Cortex of kidney (tissue), 1 donor: ENCODE measurements around the gene CTNNA2.

Experiments used
- DNase-seq: peaks from one replicate; lab custom pipeline; 2025; lab: John Stamatoyannopoulos, UW

Gene CTNNA2

GRCh38 chr2:80403081-80403480 lies 890.2 kb downstream of the CTNNA2 start:
- DNase-seq: no peak

DNA sequence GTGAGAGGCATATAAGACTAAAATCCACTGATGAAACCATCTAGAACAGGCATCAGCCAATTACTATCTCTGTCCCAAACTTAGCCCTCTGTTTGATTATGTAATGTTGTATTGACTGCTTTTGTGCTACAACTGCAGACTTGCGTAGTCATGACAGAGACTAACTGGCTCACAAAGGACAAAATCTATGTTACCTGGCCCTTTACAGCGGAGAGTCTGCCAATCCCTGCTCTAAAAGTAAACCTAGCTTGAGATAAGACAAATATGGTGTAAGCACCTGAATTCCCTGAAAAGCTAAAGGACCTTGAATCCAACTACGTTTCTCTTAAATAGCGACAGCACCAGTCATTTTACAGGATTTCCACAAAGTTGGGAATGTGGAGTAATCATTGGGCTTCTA lies 894.5 kb downstream of the CTNNA2 start:
- DNase-seq: no peak

DNA sequence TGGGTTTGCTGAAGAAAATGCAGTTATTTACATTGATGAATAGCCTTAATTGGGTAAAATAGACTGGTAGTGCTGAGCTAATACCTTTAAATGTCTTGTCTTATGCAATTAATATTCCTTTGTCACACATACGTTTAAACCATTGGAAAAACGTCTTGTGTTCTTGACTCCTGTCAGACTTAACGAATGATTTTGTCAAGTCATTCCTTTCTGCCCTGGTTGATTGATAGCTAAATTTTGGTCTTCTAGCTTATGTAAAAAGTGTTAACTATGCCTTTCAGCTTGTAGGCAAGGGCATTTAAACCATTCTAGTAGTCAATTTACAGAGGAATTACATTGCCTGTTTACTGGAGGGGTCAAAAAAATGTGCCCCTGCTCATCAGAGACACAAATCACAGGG lies 897.5 kb downstream of the CTNNA2 start:
- DNase-seq: no peak

- DNase-seq: no peak
These were observed 900.3 kb downstream of the CTNNA2 start for GRCh38 chr2:80413136-80413535.

GRCh38 chr2:80417737-80418136 lies 904.9 kb downstream of the CTNNA2 start:
- no peak for DNase-seq

- no peak for DNase-seq
These were observed 907.8 kb downstream of the CTNNA2 start for GRCh38 chr2:80420530-80421208.

DNA sequence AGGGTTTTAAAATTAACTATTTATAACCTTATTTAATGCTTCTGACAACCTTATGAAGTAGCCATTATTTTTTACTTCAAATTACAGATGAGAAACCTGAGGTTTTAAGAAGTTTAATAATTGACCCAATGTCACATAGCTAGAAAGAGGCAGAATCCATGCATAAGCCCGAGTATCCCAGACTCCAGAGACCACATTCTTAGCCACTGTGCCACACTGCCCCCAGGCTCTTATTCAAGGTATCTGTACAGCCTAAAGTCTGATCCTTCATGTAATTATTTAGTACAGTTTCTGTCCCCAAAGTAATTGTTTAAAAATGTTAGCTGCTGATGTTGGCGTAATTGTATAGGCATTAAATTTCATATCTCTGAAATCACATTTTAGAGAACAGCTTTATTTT lies 916.4 kb downstream of the CTNNA2 start:
- DNase-seq: no peak

GRCh38 chr2:80437959-80438358 lies 925.1 kb downstream of the CTNNA2 start:
- no peak for DNase-seq

DNA sequence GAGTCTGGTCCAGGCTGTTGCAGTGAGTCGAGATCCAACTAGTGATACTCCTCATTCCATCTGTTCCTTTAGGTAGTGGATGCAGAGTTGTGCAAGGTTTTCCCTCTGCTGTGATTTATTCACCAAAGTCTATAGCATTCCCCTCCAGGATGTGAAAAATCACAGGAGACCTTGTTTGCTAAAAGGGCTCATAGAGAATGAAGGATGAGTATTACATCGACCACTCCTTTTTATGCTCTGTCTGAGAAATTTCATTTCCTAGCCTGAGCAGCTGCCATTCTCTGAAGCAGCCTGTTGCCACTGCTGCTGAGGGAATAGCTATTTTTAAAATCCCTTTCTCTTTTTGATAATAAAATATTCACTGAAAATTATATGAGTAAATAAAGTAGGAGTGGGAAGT lies 925.8 kb downstream of the CTNNA2 start:
- DNase-seq: no peak

DNA sequence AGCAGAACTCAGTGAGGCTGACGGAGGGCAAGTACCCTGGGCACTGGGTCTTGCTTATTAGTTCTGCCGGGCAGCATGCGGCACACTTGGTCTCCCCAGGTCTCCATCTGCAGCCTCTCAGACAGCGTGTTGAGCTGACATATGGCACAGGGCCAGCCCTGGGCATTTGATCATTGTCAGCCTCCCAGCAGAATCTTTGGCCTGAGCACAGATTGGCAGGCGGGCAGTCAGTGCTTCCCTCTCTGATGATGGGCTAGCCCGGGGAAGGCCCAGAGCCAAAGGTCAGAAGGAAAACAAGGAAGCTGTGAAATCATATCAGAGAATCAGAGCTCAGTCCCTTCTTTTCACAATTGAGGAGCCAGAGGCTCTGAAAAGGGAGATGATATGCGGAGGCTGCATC lies 941.8 kb downstream of the CTNNA2 start:
- no peak for DNase-seq

DNA sequence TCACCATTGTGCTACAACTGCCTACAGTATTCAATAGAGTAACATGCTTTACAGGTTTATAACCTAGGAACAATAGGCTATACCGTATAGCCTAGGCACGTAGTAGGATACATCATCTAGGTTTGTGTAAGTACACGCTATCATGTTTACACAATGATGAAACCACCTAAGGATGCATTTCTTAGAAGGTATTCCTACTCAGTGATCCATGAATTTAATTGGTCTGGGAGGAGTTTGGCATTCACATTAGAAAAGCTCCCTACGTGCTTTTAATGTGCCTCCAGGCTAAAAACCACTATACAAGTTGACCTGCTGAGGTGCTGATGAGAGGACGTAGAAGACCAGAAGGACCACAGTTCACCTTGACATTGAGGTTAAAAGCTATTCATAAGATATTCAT lies 946.2 kb downstream of the CTNNA2 start:
- no peak for DNase-seq

DNA sequence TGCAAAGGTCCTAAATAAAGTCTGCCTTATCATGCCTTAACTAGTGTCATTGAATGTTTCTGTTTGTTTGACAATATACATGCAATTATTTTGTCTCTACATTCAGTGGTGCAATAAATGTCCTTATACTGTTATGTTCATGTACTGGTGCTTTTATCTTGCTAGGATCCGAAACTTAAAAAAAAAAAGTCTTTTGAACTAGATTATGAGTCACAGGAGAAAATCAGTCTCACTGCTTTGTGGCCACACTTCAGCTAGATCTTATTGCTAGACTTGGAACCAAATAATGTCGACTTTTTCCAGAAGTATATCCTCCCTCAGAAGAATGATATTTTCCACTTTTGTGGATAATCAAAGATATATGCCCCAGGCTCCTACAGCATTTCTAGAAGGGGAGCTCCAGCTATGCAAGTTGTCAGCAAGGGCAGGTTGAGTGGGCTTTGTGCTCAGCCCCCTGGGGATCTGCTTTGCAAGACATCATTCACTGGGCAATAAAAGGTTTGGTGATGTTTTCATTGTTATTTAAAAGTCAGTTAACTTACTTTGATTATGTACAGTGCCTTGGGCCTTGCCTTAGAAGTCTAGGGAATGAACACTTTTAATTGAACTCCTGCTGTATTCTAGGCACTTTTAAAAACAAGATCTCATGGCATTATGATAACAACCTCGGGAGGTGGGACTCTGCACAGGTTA lies 948.8 kb downstream of the CTNNA2 start:
- no peak for DNase-seq

DNA sequence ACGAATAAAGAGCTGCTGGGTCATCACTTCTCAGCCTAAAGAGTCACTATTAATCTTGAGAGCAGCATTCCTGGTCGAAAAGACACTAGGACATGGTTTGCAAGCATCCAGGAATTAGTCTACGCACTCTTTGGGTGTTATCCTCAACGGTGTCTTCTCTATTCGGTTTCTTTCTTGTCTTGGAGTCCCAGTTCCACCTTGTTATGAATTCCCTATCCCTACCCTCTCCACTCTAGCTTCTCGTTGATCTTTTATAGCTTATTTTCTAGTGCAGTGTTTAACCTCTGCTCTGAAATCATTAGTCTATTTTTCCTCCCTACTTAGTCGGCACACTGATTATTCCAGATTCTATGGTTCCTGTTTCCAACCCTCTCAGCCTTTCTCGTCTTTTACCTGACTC lies 949.8 kb downstream of the CTNNA2 start:
- DNase-seq: no peak

DNA sequence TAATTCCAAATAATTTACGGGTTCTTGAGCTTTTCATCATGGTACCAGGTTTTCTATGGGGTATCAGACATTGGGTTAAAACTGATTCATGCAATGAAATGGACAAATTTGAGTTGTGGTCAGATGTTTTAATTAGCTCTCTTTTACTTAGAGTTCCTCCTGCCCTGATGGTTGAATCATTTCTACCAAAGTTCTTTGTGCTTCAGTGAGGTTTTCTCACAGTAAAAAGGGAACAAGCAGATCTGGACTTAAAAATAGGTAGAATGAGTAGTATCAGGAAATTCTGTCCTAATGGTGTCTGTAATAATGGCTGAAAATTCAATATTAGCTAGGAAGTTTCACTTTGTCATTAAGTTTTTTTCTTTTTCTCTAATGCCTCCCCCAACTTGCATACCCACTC lies 951.4 kb downstream of the CTNNA2 start:
- no peak for DNase-seq

GRCh38 chr2:80467262-80467811 lies 954.5 kb downstream of the CTNNA2 start:
- DNase-seq: no peak

DNA sequence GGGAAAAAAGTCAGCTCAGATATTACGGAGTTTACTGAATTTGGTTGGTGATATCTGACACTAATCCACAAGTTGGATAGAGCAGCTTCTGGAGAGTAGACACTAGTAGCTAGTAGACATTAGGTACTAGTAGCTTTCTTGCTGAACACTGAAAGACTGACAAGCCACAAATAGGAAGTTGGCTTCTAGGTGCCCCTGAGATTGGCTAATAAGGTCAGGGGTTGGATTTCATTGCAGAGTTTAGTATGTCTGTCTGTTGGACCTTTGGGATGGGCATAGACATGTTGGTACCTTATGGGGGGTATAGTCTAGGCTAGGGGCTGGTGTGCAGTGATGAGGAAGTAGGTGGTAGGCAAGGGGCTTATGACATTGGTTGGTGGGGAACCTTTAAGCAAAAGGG lies 956.6 kb downstream of the CTNNA2 start:
- no peak for DNase-seq

GRCh38 chr2:80473069-80473468 lies 960.2 kb downstream of the CTNNA2 start:
- DNase-seq: no peak

- no peak for DNase-seq
These were observed 960.9 kb downstream of the CTNNA2 start for GRCh38 chr2:80473796-80474195.

DNA sequence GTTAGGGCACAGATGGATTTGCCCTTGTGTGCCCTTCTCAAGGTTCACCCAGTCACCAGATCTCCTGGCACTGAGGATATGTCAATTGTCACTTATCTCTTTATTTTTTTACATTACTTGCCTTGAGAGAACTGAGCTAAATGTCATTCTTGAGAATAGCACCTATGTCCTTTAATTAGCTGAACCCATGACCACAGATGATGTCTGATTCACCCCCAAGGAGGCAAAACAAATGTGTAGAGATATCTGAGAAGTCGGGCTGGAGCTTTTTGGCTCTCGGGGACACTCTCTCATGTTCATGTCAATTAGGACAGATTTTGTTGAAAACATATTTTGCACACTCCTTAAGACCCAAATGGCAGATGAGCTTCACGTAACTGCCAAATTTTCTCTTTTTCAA lies 963.1 kb downstream of the CTNNA2 start:
- DNase-seq: no peak

GRCh38 chr2:80476535-80477117 lies 963.8 kb downstream of the CTNNA2 start:
- DNase-seq: no peak

GRCh38 chr2:80482276-80482675 lies 969.4 kb downstream of the CTNNA2 start:
- DNase-seq: no peak

DNA sequence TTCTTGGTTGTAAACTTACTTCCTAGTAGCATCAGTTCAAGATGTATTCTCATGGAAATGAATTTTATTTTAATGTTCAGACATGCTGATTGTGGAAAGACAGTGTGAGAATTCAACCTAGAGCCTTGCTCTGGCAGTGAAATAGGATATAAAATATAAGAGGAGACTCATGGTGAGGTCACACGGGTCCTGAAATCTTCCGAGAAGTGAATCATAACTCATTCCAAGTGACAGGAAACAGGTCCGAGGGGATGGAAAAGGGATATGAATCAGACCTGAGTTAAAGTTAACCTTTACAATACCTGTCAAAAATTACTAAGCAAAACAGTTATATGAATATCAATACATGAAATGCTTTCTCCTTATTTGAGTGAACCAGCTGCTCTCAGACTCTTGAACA lies 976.9 kb downstream of the CTNNA2 start:
- no peak for DNase-seq

- DNase-seq: no peak
These were observed 978.1 kb downstream of the CTNNA2 start for GRCh38 chr2:80490964-80491363.
